HepG2 (cell line): ENCODE results near the gene H2AZ1. TPM values are rescaled to one million over a fixed set of nuclear protein-coding genes. Genes with fewer than 3 reads are reported as not detected.

Experiments
- ATAC-seq: fragments of 200-7000 bp; cut with Tn5 transposase; 3 replicates; pipeline ENCODE4 v1.9.1; 2020; ENCODE audit warnings: mild to moderate bottlenecking, moderate library complexity
- BruUV-seq: library from RNA; stranded (reverse); fragments of 400-500 nt; replicated peaks from 2 replicates; lab custom pipeline; 2021; lab: Mats Ljungman, UMichigan
- CTCF ChIA-PET: fragments of 300-600 bp; formaldehyde crosslinking; extraction: SDS; loops from one replicate; lab custom pipeline; 2021; ENCODE audit warnings: low total read pairs, inconsistent platforms, low intra/inter-chr PET ratio; lab: Yijun Ruan, JAX
- POLR2A ChIA-PET: fragments of 350-600 bp; sonication (Branson Sonifier 250); formaldehyde crosslinking; loops from one replicate; lab custom pipeline; 2020; ENCODE audit warnings: antibody characterized with exemption, inconsistent platforms; lab: Yijun Ruan, JAX
- DNase-seq: peaks from one replicate; pipeline ENCODE4 v3.0.0-alpha.2; 2015; ENCODE audit warnings: low spot score
- FAIRE-seq: peaks from 3 replicates; lab custom pipeline; 2011; peaks lifted over from hg19 to GRCh38; lab: Jason Lieb, UNC
- H2AFZ ChIP-seq: one replicate; pipeline ENCODE4 v1.6.1; 2011; ENCODE audit warnings: low read length, inconsistent platforms
- H3K27ac ChIP-seq: fragments of 300-600 bp; 3 replicates; pipeline ENCODE4 v1.8.0; 2011; ENCODE audit warnings: mixed run types, mild to moderate bottlenecking, mixed read lengths, low read length, inconsistent platforms; ENCODE audit not compliant: insufficient read depth; ENCODE audit errors: extremely low read length
- H3K27me3 ChIP-seq, 2 experiments: fragments of 200-600 bp in 1 of 2; 2 replicates in 1 of 2; 3 replicates in 1 of 2; pipeline versions ENCODE4 v1.6.0 to v1.8.0; 2011; ENCODE audit warnings: low read length in 2 of 2, mild to moderate bottlenecking in 2 of 2, moderate library complexity in 2 of 2, inconsistent platforms in 1 of 2; ENCODE audit not compliant: insufficient read depth in 2 of 2, control insufficient read depth in 1 of 2
- H3K36me3 ChIP-seq, 2 experiments: fragments of 200-600 bp in 1 of 2; replicated peaks in 1 of 2; 2 replicates in 1 of 2; 3 replicates in 1 of 2; pipeline versions ENCODE4 v1.5.1 to v1.8.0; 2011; ENCODE audit warnings: low read length in 2 of 2, inconsistent platforms in 1 of 2; ENCODE audit not compliant: insufficient read depth in 2 of 2, control insufficient read depth in 1 of 2
- H3K4me1 ChIP-seq: 2 replicates; pipeline ENCODE4 v1.5.1; 2012; ENCODE audit warnings: low read length, inconsistent platforms; ENCODE audit not compliant: insufficient read depth
- H3K4me2 ChIP-seq: 2 replicates; pipeline ENCODE4 v1.6.0; 2011; ENCODE audit warnings: low read depth, low read length, inconsistent platforms
- H3K4me3 ChIP-seq, 3 experiments: fragments of 200-600 bp in 1 of 3; sonication (generic), shearing (Covaris generic) in 1 of 3; replicated peaks in 1 of 3; 2 replicates each; pipeline ENCODE4 v1.5.1; 2011 to 2016; ENCODE audit warnings: low read length in 3 of 3, inconsistent platforms in 2 of 3, low read depth in 2 of 3, mild to moderate bottlenecking in 2 of 3, control low read depth in 1 of 3, mixed read lengths in 1 of 3; ENCODE audit not compliant: insufficient read depth in 1 of 3
- H3K79me2 ChIP-seq: one replicate; pipeline ENCODE4 v1.6.1; 2011; ENCODE audit warnings: low read length, inconsistent platforms; ENCODE audit not compliant: insufficient read depth
- H3K9ac ChIP-seq: 2 replicates; pipeline ENCODE4 v1.6.0; 2011; ENCODE audit warnings: mild to moderate bottlenecking, low read depth, low read length, inconsistent platforms; ENCODE audit not compliant: insufficient read depth
- H3K9me3 ChIP-seq: 2 replicates; pipeline ENCODE4 v1.5.1; 2012; ENCODE audit warnings: mild to moderate bottlenecking, low read length
- H4K20me1 ChIP-seq: 2 replicates; pipeline ENCODE4 v1.6.0; 2011; ENCODE audit warnings: inconsistent platforms, mild to moderate bottlenecking, low read length, moderate library complexity; ENCODE audit not compliant: insufficient read depth
- ETV5 ChIP-seq: IDR thresholded peaks from 2 replicates; pipeline ENCODE4 v1.6.1; 2018; ENCODE audit warnings: missing biosample characterization, missing genetic modification reagents, inconsistent platforms, borderline replicate concordance
- MAZ ChIP-seq, 2 experiments: sonication (generic) in 1 of 2; formaldehyde crosslinking in 1 of 2; IDR thresholded peaks; 2 replicates each; pipeline versions ENCODE4 v1.5.0 to v1.6.1; 2012 to 2020; ENCODE audit warnings: low read depth in 2 of 2, mild to moderate bottlenecking in 2 of 2, borderline replicate concordance in 1 of 2, improper control_type of control experiment in 1 of 2, low read length in 1 of 2, missing genetic modification reagents in 1 of 2, moderate library complexity in 1 of 2
- MTF1 ChIP-seq: sonication (generic); formaldehyde crosslinking; IDR thresholded peaks from 2 replicates; pipeline ENCODE4 v1.5.0; 2020; ENCODE audit warnings: missing genetic modification reagents
- MTF2 ChIP-seq: sonication (generic); formaldehyde crosslinking; IDR thresholded peaks from 2 replicates; pipeline ENCODE4 v1.5.0; 2020; ENCODE audit warnings: missing genetic modification reagents, borderline replicate concordance
- SIN3A ChIP-seq: IDR thresholded peaks from 2 replicates; pipeline ENCODE4 v1.6.1; 2011; ENCODE audit warnings: low read depth, mild to moderate bottlenecking, control low read depth, low read length, borderline replicate concordance
- ZBTB21 ChIP-seq: sonication (generic); formaldehyde crosslinking; IDR thresholded peaks from 2 replicates; pipeline ENCODE4 v1.4.0; 2020; ENCODE audit warnings: missing genetic modification reagents
- ZBTB3 ChIP-seq: sonication (generic); formaldehyde crosslinking; IDR thresholded peaks from 2 replicates; pipeline ENCODE4 v1.4.0; 2020; ENCODE audit warnings: low read depth, mild to moderate bottlenecking, moderate library complexity, missing genetic modification reagents, borderline replicate concordance
- ZC3H13 ChIP-seq: sonication (generic); formaldehyde crosslinking; IDR thresholded peaks from 2 replicates; pipeline ENCODE4 v1.8.1; 2023; ENCODE audit warnings: mild to moderate bottlenecking, missing genetic modification reagents, moderate library complexity
- ZNF234 ChIP-seq: sonication (generic); formaldehyde crosslinking; conservative IDR thresholded peaks from 2 replicates; pipeline ENCODE4 v1.5.1; 2020; ENCODE audit warnings: mild to moderate bottlenecking, missing genetic modification reagents
- ZNF3 ChIP-seq: IDR thresholded peaks from 2 replicates; pipeline ENCODE4 v1.7.0; 2017; ENCODE audit warnings: inconsistent platforms
- ZNF33A ChIP-seq: sonication (generic); formaldehyde crosslinking; IDR thresholded peaks from 2 replicates; pipeline ENCODE4 v1.5.1; 2020; ENCODE audit warnings: missing genetic modification reagents, mild to moderate bottlenecking, moderate library complexity, borderline replicate concordance
- ZNF382 ChIP-seq: sonication (generic); formaldehyde crosslinking; IDR thresholded peaks from 2 replicates; pipeline ENCODE4 v1.5.0; 2020; ENCODE audit warnings: missing genetic modification reagents, mild to moderate bottlenecking, borderline replicate concordance
- ZNF770 ChIP-seq: sonication (generic); formaldehyde crosslinking; IDR thresholded peaks from 2 replicates; pipeline ENCODE4 v1.5.0; 2020; ENCODE audit warnings: mild to moderate bottlenecking, missing genetic modification reagents
- ZNF775 ChIP-seq: sonication (generic); formaldehyde crosslinking; IDR thresholded peaks from 2 replicates; pipeline ENCODE4 v1.4.0; 2020; ENCODE audit warnings: missing genetic modification reagents, mild to moderate bottlenecking, moderate library complexity, borderline replicate concordance
- ZSCAN25 ChIP-seq: sonication (generic); formaldehyde crosslinking; IDR thresholded peaks from 2 replicates; pipeline ENCODE4 v1.8.0; 2022; ENCODE audit warnings: mild to moderate bottlenecking, missing genetic modification reagents
- WGBS: methylation state at CpG from one replicate; pipeline ENCODE4 v1.1.6; 2017; ENCODE audit warnings: low lambda C conversion rate; 5-methylcytosine and 5-hydroxymethylcytosine counted together
- in situ Hi-C: cut with HindIII; loops from 2 replicates; pipeline ENCODE4 v1.10.0; 2017; ENCODE audit warnings: low pct_unique_long_range_greater_than_20kb; ENCODE audit not compliant: extremely low pct_ligation_motif_present
- intact Hi-C: fragments of 100-400 bp; cut with micrococcal nuclease; formaldehyde crosslinking; loops from one replicate; pipeline ENCODE4 v1.10.0; 2022; ENCODE audit not compliant: unreplicated experiment
- polyA plus RNA-seq, 8 experiments: library from polyadenylated mRNA; depleted of rRNA in 3 of 8; stranded (reverse) in 7 of 8; unstranded in 1 of 8; fragments of >200 nt; fragmentation: Illumina TruSeq in 4 of 8; extraction: Trizol in 4 of 8; gene quantifications; 2 replicates each; pipeline versions ENCODE4 v1.2.1 to v1.2.3, GENCODE V29; 2011 to 2016; ENCODE audit warnings: low read depth in 4 of 8, missing spikeins in 1 of 8, mixed read lengths in 1 of 8; ENCODE audit not compliant: insufficient read depth in 1 of 8
- total RNA-seq, 5 experiments: library from RNA; depleted of rRNA; stranded (reverse); fragments of >200 nt; fragmentation: Illumina TruSeq; extraction: Trizol; gene quantifications; 2 replicates each; pipeline ENCODE4 v1.2.3, GENCODE V29; 2016; ENCODE audit warnings: low read depth in 1 of 5
- TF ChIP-seq, protein P1 (sequence below): sonication (generic); formaldehyde crosslinking; IDR thresholded peaks from 2 replicates; pipeline ENCODE4 v1.4.0; 2020; ENCODE audit warnings: missing genetic modification reagents, borderline replicate concordance

Gene H2AZ1
- total and polyA plus RNA-seq, 2 of the 13 experiments (the other 11 are each of a cell fraction or from before 2014, with no cell fraction given) = 301 to 574 TPM

DNA sequence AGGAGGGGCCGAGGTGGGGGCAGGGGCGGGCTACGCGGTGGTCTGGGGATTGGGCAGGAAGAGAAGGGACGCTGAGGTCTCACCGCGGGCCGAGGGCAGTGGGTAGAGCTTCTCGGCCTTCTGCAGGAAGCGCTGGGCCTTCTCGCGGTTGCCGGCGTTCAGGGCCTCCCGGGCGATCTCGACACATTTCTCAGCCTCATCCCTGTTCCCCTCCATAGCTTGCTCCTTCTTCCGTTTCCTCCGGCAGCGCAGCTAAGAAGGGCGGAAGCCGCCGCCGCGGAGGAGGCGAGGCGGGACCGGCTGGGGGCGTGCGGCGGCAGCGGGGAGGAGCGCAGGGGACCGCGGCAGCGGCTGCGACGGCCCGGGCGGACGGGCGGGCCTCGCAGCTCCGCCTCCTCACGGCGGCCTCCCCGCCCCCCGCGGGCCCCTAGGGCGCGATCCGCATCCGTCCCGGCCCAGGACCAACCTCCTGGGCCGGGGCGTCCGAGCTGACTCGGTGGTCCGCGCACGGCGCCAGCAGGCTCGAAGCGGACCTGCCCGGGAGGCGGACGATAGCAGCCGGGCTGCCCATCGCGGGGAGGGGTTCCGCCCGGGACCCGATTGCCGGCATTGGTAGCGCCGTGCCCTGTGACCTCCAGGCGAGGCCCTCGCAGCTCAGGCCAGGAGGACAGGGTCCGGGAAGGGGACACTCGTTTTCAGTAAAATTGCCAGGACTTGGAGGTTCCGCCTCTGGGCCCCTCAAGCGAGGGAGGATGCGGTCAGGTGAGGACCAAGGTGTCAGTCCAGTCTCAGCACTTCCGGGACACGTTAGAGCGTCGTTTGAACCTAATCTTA, 3.5 kb downstream of the H2AZ1 start, which contains the start of gene DNAJB14 (continued):
- TF ChIP-seq, protein P1, sequence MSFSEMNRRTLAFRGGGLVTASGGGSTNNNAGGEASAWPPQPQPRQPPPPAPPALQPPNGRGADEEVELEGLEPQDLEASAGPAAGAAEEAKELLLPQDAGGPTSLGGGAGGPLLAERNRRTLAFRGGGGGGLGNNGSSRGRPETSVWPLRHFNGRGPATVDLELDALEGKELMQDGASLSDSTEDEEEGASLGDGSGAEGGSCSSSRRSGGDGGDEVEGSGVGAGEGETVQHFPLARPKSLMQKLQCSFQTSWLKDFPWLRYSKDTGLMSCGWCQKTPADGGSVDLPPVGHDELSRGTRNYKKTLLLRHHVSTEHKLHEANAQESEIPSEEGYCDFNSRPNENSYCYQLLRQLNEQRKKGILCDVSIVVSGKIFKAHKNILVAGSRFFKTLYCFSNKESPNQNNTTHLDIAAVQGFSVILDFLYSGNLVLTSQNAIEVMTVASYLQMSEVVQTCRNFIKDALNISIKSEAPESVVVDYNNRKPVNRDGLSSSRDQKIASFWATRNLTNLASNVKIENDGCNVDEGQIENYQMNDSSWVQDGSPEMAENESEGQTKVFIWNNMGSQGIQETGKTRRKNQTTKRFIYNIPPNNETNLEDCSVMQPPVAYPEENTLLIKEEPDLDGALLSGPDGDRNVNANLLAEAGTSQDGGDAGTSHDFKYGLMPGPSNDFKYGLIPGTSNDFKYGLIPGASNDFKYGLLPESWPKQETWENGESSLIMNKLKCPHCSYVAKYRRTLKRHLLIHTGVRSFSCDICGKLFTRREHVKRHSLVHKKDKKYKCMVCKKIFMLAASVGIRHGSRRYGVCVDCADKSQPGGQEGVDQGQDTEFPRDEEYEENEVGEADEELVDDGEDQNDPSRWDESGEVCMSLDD (CRISPR knock-in tag) = no peak
- TF ChIP-seq MTF2 (CRISPR knock-in tag) (no peak), ZNF33A (no peak), ZBTB21 (CRISPR knock-in tag) (no peak), ZNF382 (CRISPR knock-in tag) (no peak), MTF1 (CRISPR knock-in tag) (no peak)

DNA sequence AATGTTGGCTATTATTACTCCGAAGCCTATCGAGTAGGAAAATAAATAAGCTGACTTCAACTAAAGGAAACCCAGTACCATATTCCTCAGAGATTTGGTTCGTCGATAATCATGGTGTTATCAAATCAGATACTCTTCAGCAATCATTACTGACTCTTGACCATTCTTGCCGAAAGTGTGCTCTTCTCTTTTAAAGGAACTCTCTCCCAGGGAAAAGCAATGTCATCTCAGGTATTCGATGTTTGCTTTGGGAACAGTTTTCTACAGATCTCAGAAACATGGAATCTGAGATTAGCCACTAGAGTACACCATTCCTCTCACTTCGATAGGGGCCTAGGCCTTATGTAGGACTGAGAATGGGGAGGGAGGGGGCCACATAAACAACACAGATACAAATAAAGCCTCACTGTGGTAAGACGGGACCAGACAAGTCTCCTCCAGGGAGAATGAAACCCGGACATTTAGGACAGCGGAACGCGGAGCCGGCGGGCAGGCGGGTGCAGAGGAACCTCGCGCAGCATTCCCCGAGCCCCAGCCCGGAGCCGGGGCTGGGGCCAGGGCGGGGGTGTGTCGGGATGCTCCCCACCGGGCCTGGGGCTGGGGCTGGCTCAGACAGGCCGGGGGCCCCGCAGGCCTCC, 4.2 kb downstream of the H2AZ1 start:
- Histone ChIP-seq H3K4me1 (peaks cover 44% of the 10 kb centered on the region), H2AFZ (no peak overlapping the region), H3K4me2 (peak overlapping the region; percentile 80), H3K27ac (peak overlapping the region; percentile 88), H3K27me3 (no peaks in the 10 kb centered on the region; a peak in 1 of 5 replicates), H3K9ac (peak overlapping the region; percentile 78), H3K79me2 (peaks cover 67% of the 10 kb centered on the region), H4K20me1 (0 out of 2 replicates have a peak, but pooled peaks cover 8% of the 10 kb centered on the region), H3K36me3 (no peaks in the 10 kb centered on the region), H3K9me3 (no peaks in the 10 kb centered on the region), H3K4me3 (peak overlapping the region; percentile 76 to 92 (median 80))
- peak; percentile 41 for ATAC-seq
- FAIRE-seq = peak; percentile 74
- 1% methylated on average over 13 of the region's 25 CpGs for WGBS
- no TSS peak for BruUV-seq
- DNase-seq = peak; percentile 44
- in situ Hi-C loops = loop anchor here (5.0 kb wide), 3 partner anchors 54 to 384 kb away; partner anchors contain the start of genes LAMTOR3 and TRMT10A
- ChIA-PET POLR2A (interaction anchor here (1.8 to 2.3 kb wide), 2 partner anchors 52 to 382 kb away, joined by 7 to 20 read pairs; partner anchors contain the start of genes LAMTOR3 and TRMT10A), CTCF (no interaction called here)
- intact Hi-C loops = no loop called here
- 0 out of 2 replicates have a peak, but pooled peaks have one; percentile 5 for TF ChIP-seq ZC3H13 (CRISPR knock-in tag)
- no peak for TF ChIP-seq ZNF3
- TF ChIP-seq SIN3A = peak; percentile 45; the same call in 1 of the 2 replicates
- no peak for TF ChIP-seq ZNF770 (CRISPR knock-in tag)
- TF ChIP-seq MAZ (IDR thresholded peaks at IDR 0.05; ENCODE audit: borderline replicate concordance, low read depth, low read length) = no peak; the same call in 1 of the 2 replicates
- 0 out of 2 replicates have a peak, but pooled peaks have one; percentile 12 for TF ChIP-seq MAZ (CRISPR knock-in tag; IDR thresholded peaks at IDR 0.05; ENCODE audit: low read depth)
- no peak for TF ChIP-seq ZSCAN25 (CRISPR knock-in tag)
- no peak for TF ChIP-seq ETV5 (CRISPR knock-in tag)
- no peak for TF ChIP-seq ZBTB3 (CRISPR knock-in tag)
- TF ChIP-seq ZNF234 (CRISPR knock-in tag) = no peak
- no peak for TF ChIP-seq ZNF775 (CRISPR knock-in tag)
